ENCODE data around the gene CYP26B1. TPM values are rescaled to one million over a fixed set of nuclear protein-coding genes. Genes with fewer than 3 reads are reported as not detected.

Gene CYP26B1
- total RNA-seq, 2 experiments from 2014 or later, result not detected

DNA sequence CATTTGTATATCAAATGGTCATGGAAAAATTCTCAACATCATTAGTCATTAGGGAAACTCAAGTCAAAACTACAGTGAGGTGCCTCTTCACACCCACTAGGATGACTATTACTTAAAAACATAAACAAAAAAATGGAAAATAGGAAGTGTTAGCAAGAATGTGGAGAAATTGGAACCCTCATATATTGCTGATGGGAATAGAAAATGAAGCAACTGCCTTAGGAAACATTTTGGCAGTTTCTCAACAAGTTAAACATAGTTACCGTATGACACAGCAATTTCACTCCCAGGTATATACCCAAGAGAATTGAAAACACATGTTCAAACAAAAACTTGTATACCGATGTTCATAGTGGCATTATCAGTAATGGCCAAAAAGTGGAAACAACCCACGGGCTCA lies 18.1 kb upstream of the CYP26B1 start:
- no peak overlapping the region for H2AFZ ChIP-seq (ENCODE audit: low read length)
- ChIA-PET POLR2A (no interaction called here), CTCF (ENCODE audit: unreplicated experiment) (no interaction called here)
- H3K36me3 ChIP-seq (ENCODE audit: insufficient read depth, low read length), result no peaks in the 10 kb centered on the region
- intact Hi-C loops (cut with micrococcal nuclease; ENCODE audit: unreplicated experiment), result no loop called here
- H3K9me3 ChIP-seq (ENCODE audit: low read length), result no peaks in the 10 kb centered on the region
- H3K4me1 ChIP-seq (ENCODE audit: insufficient read depth, low read length, poor library complexity, severe bottlenecking), result no peaks in the 10 kb centered on the region
- TF ChIP-seq EZH2phosphoT487 (IDR thresholded peaks at IDR 0.05; ENCODE audit: borderline replicate concordance, low read depth, low read length), result no peak
- TF ChIP-seq, protein P1, sequence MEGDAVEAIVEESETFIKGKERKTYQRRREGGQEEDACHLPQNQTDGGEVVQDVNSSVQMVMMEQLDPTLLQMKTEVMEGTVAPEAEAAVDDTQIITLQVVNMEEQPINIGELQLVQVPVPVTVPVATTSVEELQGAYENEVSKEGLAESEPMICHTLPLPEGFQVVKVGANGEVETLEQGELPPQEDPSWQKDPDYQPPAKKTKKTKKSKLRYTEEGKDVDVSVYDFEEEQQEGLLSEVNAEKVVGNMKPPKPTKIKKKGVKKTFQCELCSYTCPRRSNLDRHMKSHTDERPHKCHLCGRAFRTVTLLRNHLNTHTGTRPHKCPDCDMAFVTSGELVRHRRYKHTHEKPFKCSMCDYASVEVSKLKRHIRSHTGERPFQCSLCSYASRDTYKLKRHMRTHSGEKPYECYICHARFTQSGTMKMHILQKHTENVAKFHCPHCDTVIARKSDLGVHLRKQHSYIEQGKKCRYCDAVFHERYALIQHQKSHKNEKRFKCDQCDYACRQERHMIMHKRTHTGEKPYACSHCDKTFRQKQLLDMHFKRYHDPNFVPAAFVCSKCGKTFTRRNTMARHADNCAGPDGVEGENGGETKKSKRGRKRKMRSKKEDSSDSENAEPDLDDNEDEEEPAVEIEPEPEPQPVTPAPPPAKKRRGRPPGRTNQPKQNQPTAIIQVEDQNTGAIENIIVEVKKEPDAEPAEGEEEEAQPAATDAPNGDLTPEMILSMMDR (conservative IDR thresholded peaks at IDR 0.05; ENCODE audit: low read length), result no peak
- H3K79me2 ChIP-seq (ENCODE audit: insufficient read depth, low read depth, low read length), result no peaks in the 10 kb centered on the region
- no peak overlapping the region for H3K4me3 ChIP-seq (ENCODE audit: low read depth, low read length, poor library complexity, severe bottlenecking)
- BruUV-seq (replicated peaks), result no TSS peak
- no peak overlapping the region for H3K4me2 ChIP-seq (ENCODE audit: low read length)
- no peaks in the 10 kb centered on the region for H3K9me2 ChIP-seq (ENCODE audit: insufficient read depth, low read length)
- H3K27ac ChIP-seq (ENCODE audit: low read depth, low read length, poor library complexity, severe bottlenecking), result no peak overlapping the region
- H4K20me1 ChIP-seq (ENCODE audit: insufficient read depth, low read length), result no peaks in the 10 kb centered on the region
- DNase-seq (ENCODE audit: low spot score), result no peak

GRCh38 chr2:72162574-72162973 lies 14.9 kb upstream of the CYP26B1 start:
- Histone ChIP-seq H3K27ac (ENCODE audit: low read depth, low read length, poor library complexity, severe bottlenecking) (no peak overlapping the region), H3K79me2 (ENCODE audit: insufficient read depth, low read depth, low read length) (no peaks in the 10 kb centered on the region), H3K4me3 (ENCODE audit: low read depth, low read length, poor library complexity, severe bottlenecking) (no peak overlapping the region), H3K4me1 (ENCODE audit: insufficient read depth, low read length, poor library complexity, severe bottlenecking) (peaks cover 6% of the 10 kb centered on the region), H3K36me3 (ENCODE audit: insufficient read depth, low read length) (no peaks in the 10 kb centered on the region), H3K9me3 (ENCODE audit: low read length) (no peaks in the 10 kb centered on the region), H3K9me2 (ENCODE audit: insufficient read depth, low read length) (no peaks in the 10 kb centered on the region), H2AFZ (ENCODE audit: low read length) (no peak overlapping the region), H4K20me1 (ENCODE audit: insufficient read depth, low read length) (no peaks in the 10 kb centered on the region), H3K4me2 (ENCODE audit: low read length) (no peak overlapping the region)
- ChIA-PET CTCF (ENCODE audit: unreplicated experiment) (no interaction called here), POLR2A (no interaction called here)
- no TSS peak for BruUV-seq (replicated peaks)
- TF ChIP-seq EZH2phosphoT487 (IDR thresholded peaks at IDR 0.05; ENCODE audit: borderline replicate concordance, low read depth, low read length), result no peak
- TF ChIP-seq, protein P1 (conservative IDR thresholded peaks at IDR 0.05; ENCODE audit: low read length), result no peak
- intact Hi-C loops (cut with micrococcal nuclease; ENCODE audit: unreplicated experiment), result no loop called here
- DNase-seq (ENCODE audit: low spot score), result no peak

DNA sequence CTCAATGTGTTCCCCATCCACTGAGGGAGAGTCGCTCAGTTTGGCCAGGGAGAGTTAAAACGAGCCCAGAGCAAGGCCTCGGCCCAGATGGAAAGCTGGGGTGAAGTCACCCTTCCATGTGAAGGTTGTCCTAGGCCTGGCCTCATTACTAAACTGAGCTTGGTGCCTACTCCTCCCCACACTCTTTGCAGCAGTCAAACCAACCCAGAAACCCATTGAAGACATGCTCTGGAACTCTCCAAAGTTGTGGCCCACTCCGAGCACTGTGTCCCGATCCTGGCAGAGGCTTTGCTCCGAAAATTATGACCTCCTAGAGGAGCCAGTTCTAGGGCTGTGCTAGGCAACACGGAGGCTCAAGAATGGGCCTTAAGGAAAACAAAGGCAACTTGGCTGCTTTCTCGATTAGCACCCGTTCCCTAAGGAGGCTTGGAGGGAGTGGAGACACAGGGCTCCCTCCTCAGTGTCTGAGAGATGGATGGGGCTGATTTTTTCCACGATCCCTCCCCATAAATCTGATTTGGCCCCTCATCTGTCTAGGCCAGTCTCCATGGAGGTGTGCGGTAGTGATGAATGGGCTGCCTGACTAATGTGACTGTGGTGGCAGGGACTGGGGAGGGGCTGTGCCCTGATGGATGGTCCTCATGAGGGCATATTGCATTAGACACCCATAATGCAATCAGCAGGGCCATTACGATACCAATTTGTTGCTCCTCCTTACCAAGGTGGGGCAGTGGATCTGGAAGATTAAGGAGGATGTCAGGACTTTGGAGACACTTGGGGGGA lies 11.7 kb upstream of the CYP26B1 start:
- ChIA-PET POLR2A (no interaction called here), CTCF (ENCODE audit: unreplicated experiment) (no interaction called here)
- Histone ChIP-seq H3K4me3 (ENCODE audit: low read depth, low read length, poor library complexity, severe bottlenecking) (no peak overlapping the region), H2AFZ (ENCODE audit: low read length) (no peak overlapping the region), H3K36me3 (ENCODE audit: insufficient read depth, low read length) (no peaks in the 10 kb centered on the region), H3K9me2 (ENCODE audit: insufficient read depth, low read length) (no peaks in the 10 kb centered on the region), H3K27ac (ENCODE audit: low read depth, low read length, poor library complexity, severe bottlenecking) (no peak overlapping the region), H3K4me2 (ENCODE audit: low read length) (no peak overlapping the region), H3K4me1 (ENCODE audit: insufficient read depth, low read length, poor library complexity, severe bottlenecking) (peaks cover 6% of the 10 kb centered on the region), H3K79me2 (ENCODE audit: insufficient read depth, low read depth, low read length) (no peaks in the 10 kb centered on the region), H4K20me1 (ENCODE audit: insufficient read depth, low read length) (no peaks in the 10 kb centered on the region), H3K9me3 (ENCODE audit: low read length) (no peaks in the 10 kb centered on the region)
- TF ChIP-seq, protein P1 (conservative IDR thresholded peaks at IDR 0.05; ENCODE audit: low read length), result no peak
- no peak for TF ChIP-seq EZH2phosphoT487 (IDR thresholded peaks at IDR 0.05; ENCODE audit: borderline replicate concordance, low read depth, low read length)
- DNase-seq (ENCODE audit: low spot score), result no peak
- no TSS peak for BruUV-seq (replicated peaks)
- intact Hi-C loops (cut with micrococcal nuclease; ENCODE audit: unreplicated experiment), result no loop called here

Measured in OCI-LY7 (cell line).